Activated CD4-positive, alpha-beta T cell treated with anti-CD3 and anti-CD28 coated beads for 4 hours (primary cell): ENCODE measurements around the gene SMYD3.

Experiments used
- DNase-seq, 2 donors: peaks; one replicate each; pipeline ENCODE4 v3.0.0-alpha.2; 2020

Gene SMYD3

GRCh38 chr1:245810181-245810769 is 696.8 kb downstream of the SMYD3 start:
- DNase-seq, result no peak

- DNase-seq, result no peak
Measured at GRCh38 chr1:245809361-245809760, 697.7 kb downstream of the SMYD3 start.

GRCh38 chr1:245807954-245808719 is 698.9 kb downstream of the SMYD3 start:
- no peak for DNase-seq

GRCh38 chr1:245807306-245807705 is 699.8 kb downstream of the SMYD3 start:
- DNase-seq, result no peak

GRCh38 chr1:245805532-245805931 is 701.5 kb downstream of the SMYD3 start:
- no peak for DNase-seq

GRCh38 chr1:245804696-245805095 is 702.4 kb downstream of the SMYD3 start:
- no peak for DNase-seq

- no peak for DNase-seq
Measured at GRCh38 chr1:245803666-245804037, 703.4 kb downstream of the SMYD3 start.

GRCh38 chr1:245802941-245803665 is 704.0 kb downstream of the SMYD3 start:
- DNase-seq, result no peak

GRCh38 chr1:245800901-245801605 is 706.0 kb downstream of the SMYD3 start:
- DNase-seq, result no peak

GRCh38 chr1:245798349-245798711 is 708.7 kb downstream of the SMYD3 start:
- no peak for DNase-seq

GRCh38 chr1:245797592-245798348 is 709.3 kb downstream of the SMYD3 start:
- no peak for DNase-seq

- DNase-seq, result no peak
Measured at GRCh38 chr1:245791410-245792312, 715.4 kb downstream of the SMYD3 start.

- no peak for DNase-seq
Measured at GRCh38 chr1:245790441-245790840, 716.6 kb downstream of the SMYD3 start.

GRCh38 chr1:245788886-245789285 is 718.2 kb downstream of the SMYD3 start:
- DNase-seq, result no peak

GRCh38 chr1:245788269-245788668 is 718.8 kb downstream of the SMYD3 start:
- DNase-seq, result no peak

GRCh38 chr1:245786948-245787347 is 720.1 kb downstream of the SMYD3 start:
- no peak for DNase-seq

- no peak for DNase-seq
Measured at GRCh38 chr1:245779797-245780755, 727.0 kb downstream of the SMYD3 start.

- DNase-seq, result no peak
Measured at GRCh38 chr1:245777752-245778151, 729.3 kb downstream of the SMYD3 start.

GRCh38 chr1:245776694-245777332 is 730.3 kb downstream of the SMYD3 start:
- DNase-seq, result no peak

GRCh38 chr1:245776139-245776538 is 730.9 kb downstream of the SMYD3 start:
- DNase-seq, result no peak
